H9 (cell line): ENCODE data around the gene MYH9. TPM values are rescaled to one million over a fixed set of nuclear protein-coding genes. Genes with fewer than 3 reads are reported as not detected.

ENCODE experiments used
- DNase-seq: peaks from one replicate; pipeline ENCODE4 v3.0.0-alpha.2; 2017
- H2AFZ ChIP-seq: one replicate; pipeline ENCODE4 v1.6.1; 2013; ENCODE audit warnings: mild to moderate bottlenecking, low read length, control low read depth, moderate library complexity
- H2AK5ac ChIP-seq: 2 replicates; pipeline ENCODE4 v1.6.1; 2013; ENCODE audit warnings: low read length, control low read depth, mixed read lengths; ENCODE audit not compliant: insufficient read length
- H2BK120ac ChIP-seq: one replicate; pipeline ENCODE4 v1.6.1; 2013; ENCODE audit warnings: low read depth, mild to moderate bottlenecking, low read length, control low read depth, inconsistent platforms; ENCODE audit not compliant: poor library complexity, severe bottlenecking
- H2BK12ac ChIP-seq: 2 replicates; pipeline ENCODE4 v1.6.1; 2013; ENCODE audit warnings: low read length, control low read depth, mixed read lengths, low read depth; ENCODE audit not compliant: insufficient read length
- H2BK15ac ChIP-seq: 2 replicates; pipeline ENCODE4 v1.6.1; 2013; ENCODE audit warnings: low read depth, low read length, control low read depth
- H2BK20ac ChIP-seq: one replicate; pipeline ENCODE4 v1.6.1; 2013; ENCODE audit warnings: low read depth, mild to moderate bottlenecking, low read length, control low read depth, inconsistent platforms; ENCODE audit not compliant: poor library complexity, severe bottlenecking
- H2BK5ac ChIP-seq: 2 replicates; pipeline ENCODE4 v1.6.1; 2013; ENCODE audit warnings: low read length, control low read depth, mixed read lengths; ENCODE audit not compliant: insufficient read length
- H3K14ac ChIP-seq: 2 replicates; pipeline ENCODE4 v1.6.1; 2013; ENCODE audit warnings: low read length, control low read depth; ENCODE audit not compliant: insufficient read depth
- H3K18ac ChIP-seq: 2 replicates; pipeline ENCODE4 v1.6.1; 2013; ENCODE audit warnings: low read depth, mild to moderate bottlenecking, mixed read lengths, low read length, control low read depth; ENCODE audit not compliant: insufficient read length
- H3K23ac ChIP-seq: 2 replicates; pipeline ENCODE4 v1.6.1; 2013; ENCODE audit warnings: low read length, control low read depth, mixed read lengths, low read depth; ENCODE audit not compliant: insufficient read length
- H3K23me2 ChIP-seq: 2 replicates; pipeline ENCODE4 v1.6.1; 2013; ENCODE audit warnings: low read depth, mild to moderate bottlenecking, mixed read lengths, low read length, control low read depth; ENCODE audit not compliant: insufficient read length, poor library complexity, severe bottlenecking
- H3K27ac ChIP-seq: 2 replicates; pipeline ENCODE4 v1.5.1; 2013; ENCODE audit warnings: low read length, control low read depth, mixed read lengths, low read depth; ENCODE audit not compliant: insufficient read length
- H3K27me3 ChIP-seq: 2 replicates; pipeline ENCODE4 v1.6.1; 2013; ENCODE audit warnings: low read length, control low read depth, inconsistent platforms; ENCODE audit not compliant: insufficient read depth
- H3K4ac ChIP-seq: 2 replicates; pipeline ENCODE4 v1.6.1; 2013; ENCODE audit warnings: low read depth, mild to moderate bottlenecking, control low read depth, inconsistent platforms, low read length, moderate library complexity
- H3K4me1 ChIP-seq: 2 replicates; pipeline ENCODE4 v1.6.1; 2013; ENCODE audit warnings: low read length, control low read depth, inconsistent platforms; ENCODE audit not compliant: insufficient read depth
- H3K4me2 ChIP-seq: 2 replicates; pipeline ENCODE4 v1.6.1; 2013; ENCODE audit warnings: low read length, control low read depth, mixed read lengths; ENCODE audit not compliant: insufficient read length, insufficient read depth
- H3K56ac ChIP-seq: 2 replicates; pipeline ENCODE4 v1.6.1; 2013; ENCODE audit warnings: low read depth, mild to moderate bottlenecking, mixed read lengths, low read length, control low read depth; ENCODE audit not compliant: insufficient read length
- H3K79me1 ChIP-seq: 2 replicates; pipeline ENCODE4 v1.6.1; 2013; ENCODE audit warnings: low read depth, mild to moderate bottlenecking, moderate library complexity, low read length, control low read depth, inconsistent platforms; ENCODE audit not compliant: insufficient read depth, poor library complexity, severe bottlenecking
- H3K79me2 ChIP-seq: 2 replicates; pipeline ENCODE4 v1.6.1; 2013; ENCODE audit warnings: low read length, control low read depth, inconsistent platforms; ENCODE audit not compliant: insufficient read depth
- H3K9ac ChIP-seq: 2 replicates; pipeline ENCODE4 v1.6.1; 2013; ENCODE audit warnings: low read length, control low read depth, mixed read lengths; ENCODE audit not compliant: insufficient read length; ENCODE audit errors: extremely low read depth
- H3K9me3 ChIP-seq: one replicate; pipeline ENCODE4 v1.6.1; 2013; ENCODE audit warnings: low read depth, low read length, inconsistent platforms; ENCODE audit not compliant: control insufficient read depth
- H3T11ph ChIP-seq: one replicate; pipeline ENCODE4 v1.6.1; 2013; ENCODE audit warnings: mild to moderate bottlenecking, low read length, control low read depth, inconsistent platforms
- H4K20me1 ChIP-seq: one replicate; pipeline ENCODE4 v1.6.1; 2013; ENCODE audit not compliant: control insufficient read depth, insufficient read length, insufficient read depth
- H4K5ac ChIP-seq: 2 replicates; pipeline ENCODE4 v1.6.1; 2013; ENCODE audit warnings: low read depth, mild to moderate bottlenecking, mixed read lengths, low read length, control low read depth; ENCODE audit not compliant: insufficient read length
- H4K8ac ChIP-seq: replicated peaks from 2 replicates; pipeline ENCODE4 v1.6.1; 2013; ENCODE audit warnings: low read length, control low read depth, mixed read lengths, low read depth; ENCODE audit not compliant: insufficient read length
- H4K91ac ChIP-seq: 2 replicates; pipeline ENCODE4 v1.6.1; 2013; ENCODE audit warnings: low read depth, mild to moderate bottlenecking, moderate library complexity, mixed read lengths, low read length, control low read depth; ENCODE audit not compliant: insufficient read length
- H3K27ac Mint-ChIP-seq, 3 experiments: 2 replicates in 2 of 3; 3 replicates in 1 of 3; pipeline ENCODE4 v1.8.0; 2020 to 2021; ENCODE audit warnings: mixed read lengths in 3 of 3, mild to moderate bottlenecking in 1 of 3, moderate library complexity in 1 of 3
- H3K27me3 Mint-ChIP-seq: 2 replicates; pipeline ENCODE4 v1.8.0; 2021; ENCODE audit warnings: low read depth, mild to moderate bottlenecking, moderate library complexity, mixed read lengths
- H3K36me3 Mint-ChIP-seq, 3 experiments: 2 replicates in 2 of 3; 3 replicates in 1 of 3; pipeline ENCODE4 v1.8.0; 2020 to 2021; ENCODE audit warnings: low read depth in 3 of 3, mixed read lengths in 3 of 3; ENCODE audit not compliant: insufficient read depth in 1 of 3
- H3K4me1 Mint-ChIP-seq, 2 experiments: 2 replicates each; pipeline ENCODE4 v1.8.0; 2020; ENCODE audit warnings: mixed read lengths in 2 of 2
- H3K4me3 Mint-ChIP-seq, 2 experiments: 2 replicates in 1 of 2; 3 replicates in 1 of 2; pipeline ENCODE4 v1.8.0; 2020 to 2021; ENCODE audit warnings: mild to moderate bottlenecking in 2 of 2, mixed read lengths in 2 of 2, moderate library complexity in 1 of 2
- H3K9me3 Mint-ChIP-seq, 2 experiments: 2 replicates in 1 of 2; 3 replicates in 1 of 2; pipeline ENCODE4 v1.8.0; 2020; ENCODE audit warnings: mild to moderate bottlenecking in 2 of 2, mixed read lengths in 2 of 2, moderate library complexity in 1 of 2
- CTCF ChIP-seq: fragments of 200-600 bp; sonication (generic); conservative IDR thresholded peaks from 3 replicates; pipeline ENCODE4 v1.8.0; 2021; ENCODE audit warnings: antibody characterized with exemption, mild to moderate bottlenecking
- WGBS: extraction: QIAGEN DNeasy Blood & Tissue Kit; methylation state at CpG from one replicate; pipeline ENCODE4 v1.1.7; 2013; ENCODE audit warnings: missing lambda C conversion rate, low lambda C conversion rate, mixed read lengths; ENCODE audit not compliant: insufficient read length; ENCODE audit errors: extremely low coverage; 5-methylcytosine and 5-hydroxymethylcytosine counted together
- total RNA-seq: library from RNA; stranded (reverse); gene quantifications from 2 replicates; pipeline ENCODE4 v1.2.1, GENCODE V29; 2021

The MYH9 gene
- total RNA-seq, 1 experiment from 2014 or later: 266 TPM

GRCh38 chr22:36296690-36297089, 91.1 kb downstream of the MYH9 start:
- no peak overlapping the region for H2BK12ac ChIP-seq
- H3K79me1 ChIP-seq: no peaks in the 10 kb centered on the region
- H3K23me2 ChIP-seq: no peaks in the 10 kb centered on the region
- no peaks in the 10 kb centered on the region for H3K79me2 ChIP-seq
- no peaks in the 10 kb centered on the region; the same call in 1 of the 2 replicates for H3K27me3 Mint-ChIP-seq
- H2AFZ ChIP-seq: no peak overlapping the region
- H3T11ph ChIP-seq: no peak overlapping the region
- no peak overlapping the region for H3K23ac ChIP-seq
- no peak overlapping the region for H4K5ac ChIP-seq
- H2BK20ac ChIP-seq: no peak overlapping the region
- DNase-seq: no peak
- H3K18ac ChIP-seq: no peak overlapping the region
- H4K8ac ChIP-seq: no peak overlapping the region
- no peak overlapping the region for H2BK120ac ChIP-seq
- H2BK15ac ChIP-seq: no peak overlapping the region
- WGBS: no CpG with 5 or more reads among the region's 15 CpGs
- H3K4me3 Mint-ChIP-seq: no peak overlapping the region
- no peak overlapping the region for H3K9ac ChIP-seq
- no peaks in the 10 kb centered on the region for H3K27me3 ChIP-seq
- no peak overlapping the region for H3K56ac ChIP-seq
- H3K36me3 Mint-ChIP-seq: peaks cover 78 to 99% (median 96%) of the 10 kb centered on the region in 3 experiments
- H3K4ac ChIP-seq: no peak overlapping the region
- no peak overlapping the region for H4K91ac ChIP-seq
- H3K4me1 ChIP-seq: no peaks in the 10 kb centered on the region
- no peak overlapping the region for H3K27ac Mint-ChIP-seq
- H3K4me2 ChIP-seq: no peak overlapping the region
- H3K9me3 Mint-ChIP-seq: peaks cover 5% of the 10 kb centered on the region in 2 experiments; a peak in 3 of 5 replicates
- H3K27ac ChIP-seq: no peak overlapping the region
- no peak overlapping the region for H2BK5ac ChIP-seq
- H2AK5ac ChIP-seq: no peak overlapping the region
- H3K4me1 Mint-ChIP-seq: 0 out of 4 replicates have a peak, but pooled peaks cover 0 to 3% of the 10 kb centered on the region in 2 experiments
- H4K20me1 ChIP-seq: no peaks in the 10 kb centered on the region
- no peak overlapping the region for H3K14ac ChIP-seq
- H3K9me3 ChIP-seq: no peaks in the 10 kb centered on the region
- TF ChIP-seq CTCF: no peak
